Measurements from ENCODE around the gene SOWAHA.

The SOWAHA gene

GRCh38 chr5:132819468-132819867 lies 6.4 kb downstream of the SOWAHA start:
- Histone ChIP-seq H3K9me3 (ENCODE audit: low read length) (peaks cover 5% of the 10 kb centered on the region), H3K36me3 (ENCODE audit: insufficient read depth, low read length) (no peaks in the 10 kb centered on the region), H3K27me3 (ENCODE audit: insufficient read depth, low read length) (peaks cover 43% of the 10 kb centered on the region), H2AFZ (ENCODE audit: low read depth, low read length) (no peak overlapping the region), H3K4me1 (ENCODE audit: insufficient read depth, low read length) (peaks cover 9% of the 10 kb centered on the region), H3K4me3 (ENCODE audit: low read length) (no peak overlapping the region)

- Histone ChIP-seq H2AFZ (ENCODE audit: low read depth, low read length) (no peak overlapping the region), H3K27me3 (ENCODE audit: insufficient read depth, low read length) (peaks cover 35% of the 10 kb centered on the region), H3K4me1 (ENCODE audit: insufficient read depth, low read length) (peaks cover 9% of the 10 kb centered on the region), H3K36me3 (ENCODE audit: insufficient read depth, low read length) (no peaks in the 10 kb centered on the region), H3K9me3 (ENCODE audit: low read length) (no peaks in the 10 kb centered on the region), H3K4me3 (ENCODE audit: low read length) (no peak overlapping the region)
Measured at GRCh38 chr5:132820162-132820754, 7.2 kb downstream of the SOWAHA start.

- no peak overlapping the region for H3K4me3 ChIP-seq (ENCODE audit: low read length)
- no peaks in the 10 kb centered on the region for H3K36me3 ChIP-seq (ENCODE audit: insufficient read depth, low read length)
- H3K27me3 ChIP-seq (ENCODE audit: insufficient read depth, low read length) = peaks cover 29% of the 10 kb centered on the region
- H2AFZ ChIP-seq (ENCODE audit: low read depth, low read length) = no peak overlapping the region
- no peaks in the 10 kb centered on the region for H3K9me3 ChIP-seq (ENCODE audit: low read length)
- peaks cover 9% of the 10 kb centered on the region for H3K4me1 ChIP-seq (ENCODE audit: insufficient read depth, low read length)
Measured at GRCh38 chr5:132821350-132821749, 8.2 kb downstream of the SOWAHA start.

GRCh38 chr5:132821791-132822190 lies 8.7 kb downstream of the SOWAHA start:
- H3K27me3 ChIP-seq (ENCODE audit: insufficient read depth, low read length) = peaks cover 29% of the 10 kb centered on the region
- H3K9me3 ChIP-seq (ENCODE audit: low read length) = no peaks in the 10 kb centered on the region
- H3K36me3 ChIP-seq (ENCODE audit: insufficient read depth, low read length) = no peaks in the 10 kb centered on the region
- H2AFZ ChIP-seq (ENCODE audit: low read depth, low read length) = no peak overlapping the region
- no peak overlapping the region for H3K4me3 ChIP-seq (ENCODE audit: low read length)
- H3K4me1 ChIP-seq (ENCODE audit: insufficient read depth, low read length) = peaks cover 9% of the 10 kb centered on the region

- H3K9me3 ChIP-seq (ENCODE audit: low read length) = no peaks in the 10 kb centered on the region
- no peaks in the 10 kb centered on the region for H3K36me3 ChIP-seq (ENCODE audit: insufficient read depth, low read length)
- H2AFZ ChIP-seq (ENCODE audit: low read depth, low read length) = no peak overlapping the region
- H3K4me1 ChIP-seq (ENCODE audit: insufficient read depth, low read length) = peaks cover 9% of the 10 kb centered on the region
- peaks cover 30% of the 10 kb centered on the region for H3K27me3 ChIP-seq (ENCODE audit: insufficient read depth, low read length)
- no peak overlapping the region for H3K4me3 ChIP-seq (ENCODE audit: low read length)
Measured at GRCh38 chr5:132822650-132823480, 9.8 kb downstream of the SOWAHA start.

GRCh38 chr5:132823481-132824050 lies 10.5 kb downstream of the SOWAHA start:
- peaks cover 31% of the 10 kb centered on the region for H3K27me3 ChIP-seq (ENCODE audit: insufficient read depth, low read length)
- peaks cover 9% of the 10 kb centered on the region for H3K4me1 ChIP-seq (ENCODE audit: insufficient read depth, low read length)
- H3K36me3 ChIP-seq (ENCODE audit: insufficient read depth, low read length) = no peaks in the 10 kb centered on the region
- no peak overlapping the region for H3K4me3 ChIP-seq (ENCODE audit: low read length)
- no peaks in the 10 kb centered on the region for H3K9me3 ChIP-seq (ENCODE audit: low read length)
- H2AFZ ChIP-seq (ENCODE audit: low read depth, low read length) = no peak overlapping the region

GRCh38 chr5:132824426-132824825 lies 11.3 kb downstream of the SOWAHA start:
- H3K9me3 ChIP-seq (ENCODE audit: low read length) = no peaks in the 10 kb centered on the region
- no peak overlapping the region for H2AFZ ChIP-seq (ENCODE audit: low read depth, low read length)
- no peak overlapping the region for H3K4me3 ChIP-seq (ENCODE audit: low read length)
- peaks cover 9% of the 10 kb centered on the region for H3K4me1 ChIP-seq (ENCODE audit: insufficient read depth, low read length)
- H3K36me3 ChIP-seq (ENCODE audit: insufficient read depth, low read length) = no peaks in the 10 kb centered on the region
- peaks cover 39% of the 10 kb centered on the region for H3K27me3 ChIP-seq (ENCODE audit: insufficient read depth, low read length)

GRCh38 chr5:132825033-132825833 lies 12.1 kb downstream of the SOWAHA start:
- H3K4me3 ChIP-seq (ENCODE audit: low read length) = no peak overlapping the region
- H3K27me3 ChIP-seq (ENCODE audit: insufficient read depth, low read length) = peaks cover 45% of the 10 kb centered on the region
- peaks cover 9% of the 10 kb centered on the region for H3K4me1 ChIP-seq (ENCODE audit: insufficient read depth, low read length)
- H3K9me3 ChIP-seq (ENCODE audit: low read length) = no peaks in the 10 kb centered on the region
- H2AFZ ChIP-seq (ENCODE audit: low read depth, low read length) = no peak overlapping the region
- H3K36me3 ChIP-seq (ENCODE audit: insufficient read depth, low read length) = no peaks in the 10 kb centered on the region

- H3K4me1 ChIP-seq (ENCODE audit: insufficient read depth, low read length) = peaks cover 3% of the 10 kb centered on the region
- H3K4me3 ChIP-seq (ENCODE audit: low read length) = no peak overlapping the region
- peaks cover 49% of the 10 kb centered on the region for H3K27me3 ChIP-seq (ENCODE audit: insufficient read depth, low read length)
- no peaks in the 10 kb centered on the region for H3K9me3 ChIP-seq (ENCODE audit: low read length)
- H3K36me3 ChIP-seq (ENCODE audit: insufficient read depth, low read length) = no peaks in the 10 kb centered on the region
- H2AFZ ChIP-seq (ENCODE audit: low read depth, low read length) = no peak overlapping the region
Measured at GRCh38 chr5:132825834-132826391, 12.8 kb downstream of the SOWAHA start.

- no peak overlapping the region for H3K4me3 ChIP-seq (ENCODE audit: low read length)
- H3K4me1 ChIP-seq (ENCODE audit: insufficient read depth, low read length) = no peaks in the 10 kb centered on the region
- no peaks in the 10 kb centered on the region for H3K9me3 ChIP-seq (ENCODE audit: low read length)
- H3K36me3 ChIP-seq (ENCODE audit: insufficient read depth, low read length) = no peaks in the 10 kb centered on the region
- peaks cover 56% of the 10 kb centered on the region for H3K27me3 ChIP-seq (ENCODE audit: insufficient read depth, low read length)
- H2AFZ ChIP-seq (ENCODE audit: low read depth, low read length) = no peak overlapping the region
Measured at GRCh38 chr5:132826424-132827082, 13.5 kb downstream of the SOWAHA start.

GRCh38 chr5:132827943-132828673 lies 15.0 kb downstream of the SOWAHA start:
- no peak overlapping the region for H2AFZ ChIP-seq (ENCODE audit: low read depth, low read length)
- no peaks in the 10 kb centered on the region for H3K36me3 ChIP-seq (ENCODE audit: insufficient read depth, low read length)
- H3K27me3 ChIP-seq (ENCODE audit: insufficient read depth, low read length) = peaks cover 60% of the 10 kb centered on the region
- no peaks in the 10 kb centered on the region for H3K9me3 ChIP-seq (ENCODE audit: low read length)
- H3K4me1 ChIP-seq (ENCODE audit: insufficient read depth, low read length) = no peaks in the 10 kb centered on the region
- no peak overlapping the region for H3K4me3 ChIP-seq (ENCODE audit: low read length)
